ENCODE results near the gene ROGDI. TPM values are rescaled to one million over a fixed set of nuclear protein-coding genes. Genes with fewer than 3 reads are reported as not detected.

The ROGDI gene
- polyA plus RNA-seq, 1 of the 3 experiments (the other 2 are of a cell fraction): 33.6 TPM

DNA sequence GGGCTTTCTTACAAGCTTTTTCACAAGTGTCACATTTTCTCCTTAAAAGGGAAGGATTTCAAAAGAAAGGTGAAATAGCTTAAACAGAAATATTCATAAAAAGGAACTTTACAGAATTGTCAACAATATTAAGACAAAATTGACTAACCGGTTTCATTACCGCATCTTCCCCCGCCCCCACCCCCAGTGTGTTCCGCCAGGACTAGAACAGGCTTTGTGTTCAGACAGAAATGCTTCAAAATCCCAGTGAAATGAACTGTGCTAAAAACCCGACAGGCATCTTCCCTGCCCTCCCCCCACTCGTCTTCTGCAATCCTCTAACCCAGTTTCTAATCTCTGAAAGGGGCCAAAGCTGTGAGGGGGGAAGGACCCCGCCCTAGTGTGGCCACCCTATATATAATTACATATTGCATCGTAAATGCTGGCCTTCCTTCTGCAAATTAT, 990 bp upstream of the ROGDI start:
- Histone ChIP-seq H3K4me2 (peak overlapping the region; percentile 95), H3K9me2 (no peaks in the 10 kb centered on the region), H4K20me1 (ENCODE audit: insufficient read depth) (no peaks in the 10 kb centered on the region), H2AFZ (ENCODE audit: low read depth) (no peak overlapping the region; the same call in 1 of the 2 replicates), H3K4me1 (ENCODE audit: control insufficient read depth in 1 of 2, insufficient read depth in 2 of 2, low read depth in 1 of 2, low read length in 1 of 2) (peaks cover 0 to 18% of the 10 kb centered on the region in 2 experiments; a peak in 3 of 4 replicates), H3K36me3 (replicated peaks in 1 of 2; ENCODE audit: control insufficient read depth in 1 of 2, insufficient read depth in 2 of 2, low read length in 1 of 2) (peaks cover 14 to 27% of the 10 kb centered on the region in 2 experiments), H3K9me3 (no peaks in the 10 kb centered on the region), H3K9ac (peak overlapping the region; percentile 64), H3K27me3 (ENCODE audit: insufficient read depth) (no peaks in the 10 kb centered on the region), H3F3A (replicated peaks; ENCODE audit: insufficient read depth) (peaks cover 15% of the 10 kb centered on the region), H3K79me2 (ENCODE audit: insufficient read depth) (0 out of 2 replicates have a peak, but pooled peaks cover 7% of the 10 kb centered on the region), H3K27ac (ENCODE audit: low read depth in 2 of 2, low read length in 1 of 2) (peak overlapping the region; percentile 57 to 93; a peak in 3 of 4 replicates), H3K4me3 (ENCODE audit: low read depth in 2 of 2, low read length in 1 of 2) (peak overlapping the region; percentile 83; a peak in 3 of 4 replicates)
- WGBS (ENCODE audit: low lambda C conversion rate): 60% methylated on average over 8 of the region's 8 CpGs
- DNase-seq: no peak
- POLR2A ChIA-PET: interaction anchor here (0.6 to 2.1 kb wide), 6 partner anchors 15 to 69 kb away, joined by 3 to 9 read pairs (median 4); partner anchors contain the start of genes ANKS3, DNAAF8 and SEPTIN12
- CTCF ChIA-PET: interaction anchor here (0.6 to 1.0 kb wide), 2 partner anchors 15 to 69 kb away, joined by 3 to 4 read pairs; partner anchors contain the start of genes ANKS3, DNAAF8 and SEPTIN12
- TF ChIP-seq ELF1 (IDR thresholded peaks at IDR 0.05): no peak
- TF ChIP-seq, protein P1, sequence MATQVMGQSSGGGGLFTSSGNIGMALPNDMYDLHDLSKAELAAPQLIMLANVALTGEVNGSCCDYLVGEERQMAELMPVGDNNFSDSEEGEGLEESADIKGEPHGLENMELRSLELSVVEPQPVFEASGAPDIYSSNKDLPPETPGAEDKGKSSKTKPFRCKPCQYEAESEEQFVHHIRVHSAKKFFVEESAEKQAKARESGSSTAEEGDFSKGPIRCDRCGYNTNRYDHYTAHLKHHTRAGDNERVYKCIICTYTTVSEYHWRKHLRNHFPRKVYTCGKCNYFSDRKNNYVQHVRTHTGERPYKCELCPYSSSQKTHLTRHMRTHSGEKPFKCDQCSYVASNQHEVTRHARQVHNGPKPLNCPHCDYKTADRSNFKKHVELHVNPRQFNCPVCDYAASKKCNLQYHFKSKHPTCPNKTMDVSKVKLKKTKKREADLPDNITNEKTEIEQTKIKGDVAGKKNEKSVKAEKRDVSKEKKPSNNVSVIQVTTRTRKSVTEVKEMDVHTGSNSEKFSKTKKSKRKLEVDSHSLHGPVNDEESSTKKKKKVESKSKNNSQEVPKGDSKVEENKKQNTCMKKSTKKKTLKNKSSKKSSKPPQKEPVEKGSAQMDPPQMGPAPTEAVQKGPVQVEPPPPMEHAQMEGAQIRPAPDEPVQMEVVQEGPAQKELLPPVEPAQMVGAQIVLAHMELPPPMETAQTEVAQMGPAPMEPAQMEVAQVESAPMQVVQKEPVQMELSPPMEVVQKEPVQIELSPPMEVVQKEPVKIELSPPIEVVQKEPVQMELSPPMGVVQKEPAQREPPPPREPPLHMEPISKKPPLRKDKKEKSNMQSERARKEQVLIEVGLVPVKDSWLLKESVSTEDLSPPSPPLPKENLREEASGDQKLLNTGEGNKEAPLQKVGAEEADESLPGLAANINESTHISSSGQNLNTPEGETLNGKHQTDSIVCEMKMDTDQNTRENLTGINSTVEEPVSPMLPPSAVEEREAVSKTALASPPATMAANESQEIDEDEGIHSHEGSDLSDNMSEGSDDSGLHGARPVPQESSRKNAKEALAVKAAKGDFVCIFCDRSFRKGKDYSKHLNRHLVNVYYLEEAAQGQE (IDR thresholded peaks at IDR 0.05; ENCODE audit: low read depth, low read length): no peak
- no peak for TF ChIP-seq SMC3 (IDR thresholded peaks at IDR 0.05; ENCODE audit: low read depth, low read length)
- no peak for TF ChIP-seq JUND (IDR thresholded peaks at IDR 0.05)
- no peak for TF ChIP-seq TCF12 (IDR thresholded peaks at IDR 0.05)

DNA sequence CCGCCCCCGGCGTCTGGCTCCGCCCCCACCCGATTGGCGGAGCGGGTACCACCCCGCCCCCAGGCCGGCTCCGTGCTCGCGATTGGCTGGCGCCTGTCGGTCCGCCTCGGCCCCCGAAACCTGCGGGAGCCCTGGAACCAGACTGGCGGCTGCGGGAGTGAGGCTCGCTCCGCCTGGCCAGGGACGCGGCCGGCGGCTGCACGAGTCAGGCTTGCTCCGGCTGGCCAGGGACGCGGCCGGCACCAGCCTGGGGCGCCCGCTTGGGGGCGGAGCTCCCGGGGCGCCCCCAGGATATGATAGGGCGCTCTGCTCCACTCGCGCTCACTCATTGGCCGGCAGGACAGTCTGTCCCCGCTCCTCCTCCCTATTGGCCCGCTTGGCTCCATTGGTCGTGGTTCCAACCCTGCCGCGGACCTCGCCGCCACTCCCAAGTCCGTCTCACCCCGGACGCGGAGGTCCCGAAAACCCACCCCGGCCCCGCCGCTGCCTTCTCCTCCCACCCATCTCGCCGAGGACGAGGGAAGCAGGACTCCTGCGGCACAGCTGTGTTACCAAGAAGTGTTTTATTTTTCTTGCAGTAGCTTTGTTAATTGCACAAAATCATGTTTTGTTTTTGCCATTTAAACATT, 340 bp upstream of the ROGDI start:
- CTCF ChIA-PET: interaction anchor here (0.6 to 1.1 kb wide), 4 partner anchors 15 to 285 kb away, joined by 3 to 4 read pairs (median 3); partner anchors contain the start of genes ANKS3, DNAAF8 and SEPTIN12
- H3K27ac ChIP-seq (ENCODE audit: low read depth in 2 of 2, low read length in 1 of 2): peak overlapping the region; percentile 57 to 93
- H3K9me2 ChIP-seq: no peaks in the 10 kb centered on the region
- 0% methylated on average over 10 of the region's 59 CpGs for WGBS (ENCODE audit: low lambda C conversion rate)
- peak overlapping the region; percentile 83 for H3K4me3 ChIP-seq (ENCODE audit: low read depth in 2 of 2, low read length in 1 of 2)
- H2AFZ ChIP-seq (ENCODE audit: low read depth): peak overlapping the region; percentile 88; the same call in 1 of the 2 replicates
- POLR2A ChIA-PET: interaction anchor here (0.6 to 2.1 kb wide), 6 partner anchors 15 to 68 kb away, joined by 3 to 9 read pairs (median 4); partner anchors contain the start of genes ANKS3, DNAAF8 and SEPTIN12
- no peaks in the 10 kb centered on the region for H3K9me3 ChIP-seq
- peak overlapping the region; percentile 64 for H3K9ac ChIP-seq
- peaks cover 11 to 32% of the 10 kb centered on the region in 2 experiments for H3K36me3 ChIP-seq (replicated peaks in 1 of 2; ENCODE audit: control insufficient read depth in 1 of 2, insufficient read depth in 2 of 2, low read length in 1 of 2)
- peak; percentile 62 for TF ChIP-seq CHD2 (IDR thresholded peaks at IDR 0.05; ENCODE audit: low read length, partially characterized antibody)
- TF ChIP-seq, protein P1 (IDR thresholded peaks at IDR 0.05; ENCODE audit: low read depth, low read length): no peak
- no peak for TF ChIP-seq RCOR1 (IDR thresholded peaks at IDR 0.05; ENCODE audit: low read length)
- TF ChIP-seq, protein P2, sequence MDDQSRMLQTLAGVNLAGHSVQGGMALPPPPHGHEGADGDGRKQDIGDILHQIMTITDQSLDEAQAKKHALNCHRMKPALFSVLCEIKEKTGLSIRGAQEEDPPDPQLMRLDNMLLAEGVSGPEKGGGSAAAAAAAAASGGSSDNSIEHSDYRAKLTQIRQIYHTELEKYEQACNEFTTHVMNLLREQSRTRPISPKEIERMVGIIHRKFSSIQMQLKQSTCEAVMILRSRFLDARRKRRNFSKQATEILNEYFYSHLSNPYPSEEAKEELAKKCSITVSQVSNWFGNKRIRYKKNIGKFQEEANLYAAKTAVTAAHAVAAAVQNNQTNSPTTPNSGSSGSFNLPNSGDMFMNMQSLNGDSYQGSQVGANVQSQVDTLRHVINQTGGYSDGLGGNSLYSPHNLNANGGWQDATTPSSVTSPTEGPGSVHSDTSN (IDR thresholded peaks at IDR 0.05): peak; percentile 99
- TF ChIP-seq, protein P3, sequence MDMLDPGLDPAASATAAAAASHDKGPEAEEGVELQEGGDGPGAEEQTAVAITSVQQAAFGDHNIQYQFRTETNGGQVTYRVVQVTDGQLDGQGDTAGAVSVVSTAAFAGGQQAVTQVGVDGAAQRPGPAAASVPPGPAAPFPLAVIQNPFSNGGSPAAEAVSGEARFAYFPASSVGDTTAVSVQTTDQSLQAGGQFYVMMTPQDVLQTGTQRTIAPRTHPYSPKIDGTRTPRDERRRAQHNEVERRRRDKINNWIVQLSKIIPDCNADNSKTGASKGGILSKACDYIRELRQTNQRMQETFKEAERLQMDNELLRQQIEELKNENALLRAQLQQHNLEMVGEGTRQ (IDR thresholded peaks at IDR 0.05; ENCODE audit: borderline replicate concordance, low read depth, low read length): no peak
- peak; percentile 53; the same call in 1 of the 2 replicates for TF ChIP-seq POLR2AphosphoS5 (IDR thresholded peaks at IDR 0.05; ENCODE audit: low read depth, low read length)
- TF ChIP-seq, protein P4, sequence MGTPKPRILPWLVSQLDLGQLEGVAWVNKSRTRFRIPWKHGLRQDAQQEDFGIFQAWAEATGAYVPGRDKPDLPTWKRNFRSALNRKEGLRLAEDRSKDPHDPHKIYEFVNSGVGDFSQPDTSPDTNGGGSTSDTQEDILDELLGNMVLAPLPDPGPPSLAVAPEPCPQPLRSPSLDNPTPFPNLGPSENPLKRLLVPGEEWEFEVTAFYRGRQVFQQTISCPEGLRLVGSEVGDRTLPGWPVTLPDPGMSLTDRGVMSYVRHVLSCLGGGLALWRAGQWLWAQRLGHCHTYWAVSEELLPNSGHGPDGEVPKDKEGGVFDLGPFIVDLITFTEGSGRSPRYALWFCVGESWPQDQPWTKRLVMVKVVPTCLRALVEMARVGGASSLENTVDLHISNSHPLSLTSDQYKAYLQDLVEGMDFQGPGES (IDR thresholded peaks at IDR 0.05; ENCODE audit: low read depth, low read length): peak; percentile 77
- TF ChIP-seq ELF1 (IDR thresholded peaks at IDR 0.05): no peak
- 0 out of 2 replicates have a peak, but pooled peaks have one; percentile 14 for TF ChIP-seq MXI1 (IDR thresholded peaks at IDR 0.05; ENCODE audit: low read depth, low read length)
- H4K20me1 ChIP-seq (ENCODE audit: insufficient read depth): no peaks in the 10 kb centered on the region
- peaks cover 15% of the 10 kb centered on the region for H3F3A ChIP-seq (replicated peaks; ENCODE audit: insufficient read depth)
- peaks cover 0 to 18% of the 10 kb centered on the region in 2 experiments; a peak in 3 of 4 replicates for H3K4me1 ChIP-seq (ENCODE audit: control insufficient read depth in 1 of 2, insufficient read depth in 2 of 2, low read depth in 1 of 2, low read length in 1 of 2)
- H3K79me2 ChIP-seq (ENCODE audit: insufficient read depth): 0 out of 2 replicates have a peak, but pooled peaks cover 7% of the 10 kb centered on the region
- peak; percentile 99 for DNase-seq
- peak overlapping the region; percentile 95 for H3K4me2 ChIP-seq
- no peaks in the 10 kb centered on the region for H3K27me3 ChIP-seq (ENCODE audit: insufficient read depth)
